C4-2B (cell line): ENCODE results near the gene FRMD4A.
"Not testable (repeated sequence)": the region's sequence is repeated elsewhere in the genome, so short reads cannot be mapped to it uniquely, and the experiment has no call there.

Source experiments
- H3K27ac ChIP-seq: fragments of 450-650 bp; 2 replicates; pipeline ENCODE4 v1.5.1; 2017
- ZFX ChIP-seq: fragments of 450-650 bp; IDR thresholded peaks from 2 replicates; pipeline ENCODE4 v1.6.1; 2017
- TF ChIP-seq, protein P1 (sequence below): fragments of 450-650 bp; conservative IDR thresholded peaks from 2 replicates; pipeline ENCODE4 v1.5.1; 2017; ENCODE audit warnings: mild to moderate bottlenecking

Gene FRMD4A

DNA sequence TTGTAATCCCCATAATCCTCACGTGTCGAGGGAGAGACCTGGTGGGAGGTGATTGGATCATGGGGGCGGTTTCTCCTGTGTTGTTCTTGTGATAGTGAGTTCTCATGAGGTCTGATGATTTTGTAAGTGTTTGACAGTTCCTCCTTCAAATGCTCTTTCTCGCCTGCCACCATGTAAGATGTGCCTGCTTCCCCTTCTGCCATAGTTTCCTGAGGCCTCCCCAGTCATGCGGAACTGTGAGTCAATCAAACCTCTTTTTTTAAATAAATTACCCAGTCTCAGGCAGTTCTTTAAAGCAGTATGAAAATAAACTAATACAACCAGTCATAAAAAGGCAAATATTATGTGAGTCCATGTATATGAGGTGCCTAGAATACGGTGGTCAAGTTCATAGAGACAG, 87.5 kb downstream of the FRMD4A start:
- H3K27ac ChIP-seq: no peak overlapping the region
- TF ChIP-seq, protein P1, sequence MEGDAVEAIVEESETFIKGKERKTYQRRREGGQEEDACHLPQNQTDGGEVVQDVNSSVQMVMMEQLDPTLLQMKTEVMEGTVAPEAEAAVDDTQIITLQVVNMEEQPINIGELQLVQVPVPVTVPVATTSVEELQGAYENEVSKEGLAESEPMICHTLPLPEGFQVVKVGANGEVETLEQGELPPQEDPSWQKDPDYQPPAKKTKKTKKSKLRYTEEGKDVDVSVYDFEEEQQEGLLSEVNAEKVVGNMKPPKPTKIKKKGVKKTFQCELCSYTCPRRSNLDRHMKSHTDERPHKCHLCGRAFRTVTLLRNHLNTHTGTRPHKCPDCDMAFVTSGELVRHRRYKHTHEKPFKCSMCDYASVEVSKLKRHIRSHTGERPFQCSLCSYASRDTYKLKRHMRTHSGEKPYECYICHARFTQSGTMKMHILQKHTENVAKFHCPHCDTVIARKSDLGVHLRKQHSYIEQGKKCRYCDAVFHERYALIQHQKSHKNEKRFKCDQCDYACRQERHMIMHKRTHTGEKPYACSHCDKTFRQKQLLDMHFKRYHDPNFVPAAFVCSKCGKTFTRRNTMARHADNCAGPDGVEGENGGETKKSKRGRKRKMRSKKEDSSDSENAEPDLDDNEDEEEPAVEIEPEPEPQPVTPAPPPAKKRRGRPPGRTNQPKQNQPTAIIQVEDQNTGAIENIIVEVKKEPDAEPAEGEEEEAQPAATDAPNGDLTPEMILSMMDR: no peak
- no peak for TF ChIP-seq ZFX

DNA sequence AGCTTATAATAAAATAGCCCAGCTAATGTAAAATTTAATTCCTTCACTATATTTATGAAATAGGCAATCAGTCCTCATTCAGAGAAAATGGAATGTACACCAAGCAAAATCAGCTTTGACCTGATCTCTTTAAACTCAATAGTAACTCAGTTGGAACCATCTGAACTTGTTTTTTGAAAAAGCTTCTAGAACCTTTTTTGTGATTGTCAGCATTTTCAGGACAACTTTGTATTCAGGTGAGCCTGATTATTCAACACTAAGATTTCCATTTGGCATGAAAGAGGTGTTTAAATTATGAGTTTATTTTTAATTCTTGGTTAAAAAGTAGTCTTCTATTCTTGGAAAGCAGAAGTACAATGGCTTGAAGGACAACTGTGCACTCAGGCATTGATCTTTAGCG, 89.5 kb downstream of the FRMD4A start:
- TF ChIP-seq, protein P1: no peak; the same call in 1 of the 2 replicates
- TF ChIP-seq ZFX: no peak
- no peak overlapping the region for H3K27ac ChIP-seq

DNA sequence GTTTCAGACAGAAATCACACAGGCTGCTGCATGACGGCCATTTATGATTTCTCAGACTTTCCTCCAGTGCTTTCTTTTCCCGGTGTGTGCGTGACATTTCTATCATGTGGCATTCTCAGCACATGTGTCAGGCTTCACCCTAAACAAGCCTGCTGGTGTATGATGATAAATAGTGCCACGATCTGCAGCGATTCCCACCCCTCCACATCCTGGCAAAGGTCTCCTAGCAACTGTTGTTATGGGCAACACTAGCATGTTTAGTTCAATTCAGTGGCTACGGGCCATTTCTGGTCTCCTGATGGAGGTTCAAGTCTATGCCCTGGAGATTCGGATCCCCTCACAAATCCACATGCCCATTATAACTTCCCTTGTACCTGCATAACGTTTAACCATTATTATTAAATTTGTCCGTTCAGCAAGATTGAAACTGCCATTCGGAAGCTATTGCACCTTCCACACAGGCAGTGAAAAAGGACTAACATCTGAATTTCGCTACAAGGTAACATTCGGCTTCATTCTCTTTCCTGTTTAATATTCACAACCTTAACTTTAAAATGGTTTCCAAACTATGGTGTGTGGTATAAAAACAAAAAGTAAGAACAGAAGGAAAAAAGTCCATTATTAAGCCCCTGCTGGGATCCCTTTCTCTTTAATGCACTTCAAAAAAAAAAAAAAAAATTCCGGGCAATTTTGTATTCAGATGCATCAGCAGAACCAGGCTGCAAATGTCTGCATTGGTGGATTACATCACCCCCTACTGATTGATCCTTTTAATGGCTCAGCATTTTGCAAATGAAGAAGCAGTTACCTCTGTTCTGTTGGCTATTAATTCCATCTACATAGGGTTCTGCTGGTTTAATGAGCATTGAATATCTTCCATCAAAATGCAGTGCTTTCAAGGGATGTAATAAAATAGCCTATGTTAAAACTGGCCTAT, 90.2 kb downstream of the FRMD4A start:
- no peak for TF ChIP-seq ZFX
- TF ChIP-seq, protein P1: peak; percentile 26
- H3K27ac ChIP-seq: no peak overlapping the region

DNA sequence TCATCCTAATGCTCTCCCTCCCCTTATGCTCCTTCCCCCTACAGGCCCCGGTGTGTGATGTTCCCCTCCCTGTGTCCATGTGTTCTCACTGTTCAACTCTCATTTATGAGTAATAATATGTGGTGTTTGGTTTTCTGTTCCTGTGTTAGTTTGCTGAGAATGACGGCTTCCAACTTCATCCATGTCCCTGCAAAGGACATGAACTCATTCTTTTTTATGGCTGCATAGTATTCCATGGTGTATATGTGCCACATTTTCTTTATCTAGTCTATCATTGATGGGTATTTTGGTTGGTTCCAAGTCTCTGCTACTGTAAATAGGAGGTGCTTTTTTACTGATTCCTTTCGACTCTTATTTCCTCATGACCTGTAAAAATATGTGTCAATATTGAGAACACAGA, 92.1 kb downstream of the FRMD4A start:
- not testable (repeated sequence) for H3K27ac ChIP-seq

DNA sequence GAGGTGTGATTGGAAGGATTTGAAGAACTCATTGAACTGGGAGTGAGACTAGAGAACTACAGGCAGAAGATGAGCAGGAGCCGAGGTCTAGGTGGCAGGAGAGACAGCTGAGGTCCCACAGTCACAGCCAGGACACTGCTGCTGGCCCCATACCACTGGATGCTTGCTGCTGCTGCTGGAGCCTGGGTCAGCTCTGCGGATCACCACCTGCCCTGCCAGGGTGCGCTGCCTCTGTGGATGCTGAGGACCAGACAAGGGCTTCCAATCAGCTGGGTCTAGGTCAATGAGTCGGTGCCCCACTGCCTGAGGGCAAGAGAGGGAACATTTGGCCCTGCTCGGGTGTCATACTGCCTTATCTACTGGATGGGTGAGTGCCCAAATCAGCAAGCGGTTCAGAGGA, 94.4 kb downstream of the FRMD4A start:
- H3K27ac ChIP-seq: no peak overlapping the region
- TF ChIP-seq ZFX: no peak
- TF ChIP-seq, protein P1: no peak

DNA sequence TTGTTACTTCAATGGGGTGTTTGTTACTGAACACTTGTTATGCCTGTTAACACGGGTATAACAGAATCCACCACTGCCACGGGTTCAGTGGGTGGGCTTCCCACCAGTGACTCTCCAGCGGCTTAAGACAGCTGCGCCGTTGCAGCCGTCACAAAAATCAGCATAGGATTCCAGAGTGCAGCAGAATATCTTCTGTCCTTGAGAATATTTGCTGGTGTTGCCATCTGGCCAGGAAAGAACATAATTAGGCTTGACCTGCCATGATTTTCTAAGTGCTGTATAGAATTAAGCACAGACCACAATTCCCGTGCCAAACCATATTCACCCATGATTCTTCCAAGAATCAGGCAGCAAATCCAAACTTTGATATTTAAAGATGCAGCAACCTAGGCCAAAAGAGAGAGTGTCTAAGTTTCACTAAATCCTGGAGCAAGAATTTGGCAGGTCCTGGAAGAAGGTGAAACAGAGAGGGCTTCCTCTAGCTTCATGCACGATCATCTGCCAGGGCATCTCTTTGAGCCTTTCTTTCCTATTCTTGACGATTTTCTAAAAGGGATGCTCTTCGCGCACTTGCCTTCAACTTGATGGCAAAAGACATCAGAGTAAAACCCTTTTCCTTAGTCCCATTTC, 95.0 kb downstream of the FRMD4A start:
- TF ChIP-seq, protein P1: no peak
- no peak for TF ChIP-seq ZFX
- no peak overlapping the region for H3K27ac ChIP-seq

DNA sequence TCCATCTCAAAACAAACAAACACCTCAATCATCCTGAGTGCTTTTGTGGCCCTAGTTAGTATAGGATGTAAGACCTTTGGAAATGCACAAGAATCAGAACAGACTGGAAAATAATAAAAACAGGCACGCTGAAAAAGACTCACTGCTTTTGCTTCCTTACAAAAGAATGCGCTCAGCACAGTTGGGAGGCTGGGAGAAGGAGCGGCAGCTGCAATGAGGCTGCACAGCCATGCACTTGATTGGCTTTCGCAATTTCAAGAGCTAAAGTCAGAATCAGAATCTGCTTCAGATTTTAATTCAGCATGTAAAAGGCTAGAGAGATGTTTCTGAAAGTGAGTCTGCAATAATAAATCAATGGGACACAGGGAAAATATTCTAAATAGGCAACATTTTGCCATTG, 97.2 kb downstream of the FRMD4A start:
- H3K27ac ChIP-seq: no peak overlapping the region
- TF ChIP-seq, protein P1: no peak
- no peak for TF ChIP-seq ZFX

DNA sequence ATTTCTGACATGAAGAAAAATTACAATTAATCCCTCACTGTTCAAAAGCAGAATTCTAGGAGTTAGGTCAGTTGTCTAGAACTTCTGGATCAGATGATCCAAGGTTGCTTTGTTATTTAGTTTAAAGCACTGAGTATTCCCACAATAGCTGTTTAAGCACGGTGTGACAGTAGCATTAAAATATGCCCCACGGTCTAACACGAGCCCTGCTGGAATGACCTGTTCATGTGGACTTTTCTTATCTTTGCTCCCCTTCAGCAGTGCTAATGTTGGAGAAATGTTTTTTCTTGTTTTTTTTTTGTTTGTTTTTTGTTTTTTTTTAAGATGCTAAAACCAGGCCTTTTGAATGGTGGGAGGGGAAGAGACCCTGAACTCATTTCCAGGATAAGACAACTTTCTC, 101.9 kb downstream of the FRMD4A start:
- H3K27ac ChIP-seq: not testable (repeated sequence)
